Mesothelial cell of epicardium (in vitro differentiated cells): Measurements from ENCODE around the gene SIGLEC7. TPM values are rescaled to one million over a fixed set of nuclear protein-coding genes. Genes with fewer than 3 reads are reported as not detected.

Experiments
- DNase-seq, 2 experiments: peaks; one replicate each; pipeline ENCODE4 v3.0.0; 2021; ENCODE audit warnings: low spot score in 2 of 2; ENCODE audit not compliant: unreplicated experiment in 2 of 2
- H3K27ac Mint-ChIP-seq: 2 replicates; pipeline ENCODE4 v1.8.0; 2021; ENCODE audit warnings: mixed read lengths
- H3K27me3 Mint-ChIP-seq: 2 replicates; pipeline ENCODE4 v1.8.0; 2021; ENCODE audit warnings: low read depth, mixed read lengths
- H3K36me3 Mint-ChIP-seq: 2 replicates; pipeline ENCODE4 v1.8.0; 2021; ENCODE audit warnings: mixed read lengths
- H3K4me1 Mint-ChIP-seq: 2 replicates; pipeline ENCODE4 v1.8.0; 2021; ENCODE audit warnings: mixed read lengths
- H3K4me3 Mint-ChIP-seq: 2 replicates; pipeline ENCODE4 v1.8.0; 2021; ENCODE audit warnings: mild to moderate bottlenecking, moderate library complexity, mixed read lengths
- H3K9me3 Mint-ChIP-seq: 2 replicates; pipeline ENCODE4 v1.8.0; 2021; ENCODE audit warnings: mixed read lengths
- total RNA-seq: library from RNA; stranded (reverse); gene quantifications from 3 replicates; pipeline ENCODE4 v1.2.1, GENCODE V29; 2021
- TF ChIP-seq, protein P1 (sequence below): fragments of 200-600 bp; sonication (generic); IDR thresholded peaks from one replicate; pipeline ENCODE4 v1.5.0; 2021; ENCODE audit warnings: antibody characterized with exemption; ENCODE audit not compliant: unreplicated experiment

Gene SIGLEC7
- total RNA-seq, 1 donor from 2014 or later, result not detected

GRCh38 chr19:51145916-51146493, 3.9 kb downstream of the SIGLEC7 start:
- Mint-ChIP-seq H3K4me3 (no peak overlapping the region), H3K27ac (no peak overlapping the region), H3K27me3 (peaks cover 15% of the 10 kb centered on the region), H3K9me3 (peaks cover 15% of the 10 kb centered on the region), H3K4me1 (no peaks in the 10 kb centered on the region), H3K36me3 (no peaks in the 10 kb centered on the region)
- peak in 1 of 2 experiments; percentile 30 for DNase-seq
- TF ChIP-seq, protein P1, sequence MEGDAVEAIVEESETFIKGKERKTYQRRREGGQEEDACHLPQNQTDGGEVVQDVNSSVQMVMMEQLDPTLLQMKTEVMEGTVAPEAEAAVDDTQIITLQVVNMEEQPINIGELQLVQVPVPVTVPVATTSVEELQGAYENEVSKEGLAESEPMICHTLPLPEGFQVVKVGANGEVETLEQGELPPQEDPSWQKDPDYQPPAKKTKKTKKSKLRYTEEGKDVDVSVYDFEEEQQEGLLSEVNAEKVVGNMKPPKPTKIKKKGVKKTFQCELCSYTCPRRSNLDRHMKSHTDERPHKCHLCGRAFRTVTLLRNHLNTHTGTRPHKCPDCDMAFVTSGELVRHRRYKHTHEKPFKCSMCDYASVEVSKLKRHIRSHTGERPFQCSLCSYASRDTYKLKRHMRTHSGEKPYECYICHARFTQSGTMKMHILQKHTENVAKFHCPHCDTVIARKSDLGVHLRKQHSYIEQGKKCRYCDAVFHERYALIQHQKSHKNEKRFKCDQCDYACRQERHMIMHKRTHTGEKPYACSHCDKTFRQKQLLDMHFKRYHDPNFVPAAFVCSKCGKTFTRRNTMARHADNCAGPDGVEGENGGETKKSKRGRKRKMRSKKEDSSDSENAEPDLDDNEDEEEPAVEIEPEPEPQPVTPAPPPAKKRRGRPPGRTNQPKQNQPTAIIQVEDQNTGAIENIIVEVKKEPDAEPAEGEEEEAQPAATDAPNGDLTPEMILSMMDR, result no peak

DNA sequence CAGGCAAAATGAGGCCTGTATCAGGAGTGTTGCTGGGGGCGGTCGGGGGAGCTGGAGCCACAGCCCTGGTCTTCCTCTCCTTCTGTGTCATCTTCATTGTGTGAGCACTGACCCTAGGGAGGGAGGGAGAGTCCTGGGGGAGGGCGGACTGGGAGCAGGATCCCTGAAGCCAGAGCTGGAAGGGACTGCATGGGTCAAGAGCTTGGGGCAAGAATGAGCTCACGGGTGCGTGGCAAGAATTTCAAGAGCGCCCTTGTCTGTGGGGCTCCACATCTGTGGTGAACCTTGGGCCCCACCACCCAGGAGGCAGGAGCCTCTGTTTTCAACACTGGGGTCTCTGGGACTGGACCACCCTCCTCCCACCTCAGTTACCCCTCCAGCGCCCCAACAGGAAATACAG, 4.7 kb downstream of the SIGLEC7 start:
- H3K36me3 Mint-ChIP-seq, result no peaks in the 10 kb centered on the region
- no peaks in the 10 kb centered on the region for H3K4me1 Mint-ChIP-seq
- TF ChIP-seq, protein P1, result no peak
- DNase-seq, result peak in 1 of 2 experiments; percentile 33
- H3K27ac Mint-ChIP-seq, result no peak overlapping the region
- H3K4me3 Mint-ChIP-seq, result no peak overlapping the region
- peaks cover 18% of the 10 kb centered on the region for H3K9me3 Mint-ChIP-seq
- peaks cover 13% of the 10 kb centered on the region for H3K27me3 Mint-ChIP-seq

GRCh38 chr19:51147663-51148062, 5.6 kb downstream of the SIGLEC7 start:
- Mint-ChIP-seq H3K9me3 (peaks cover 18% of the 10 kb centered on the region), H3K27ac (peak overlapping the region; percentile 8), H3K4me1 (no peaks in the 10 kb centered on the region), H3K27me3 (peaks cover 12% of the 10 kb centered on the region), H3K4me3 (no peak overlapping the region), H3K36me3 (no peaks in the 10 kb centered on the region)
- peak in 1 of 2 experiments; percentile 11 for DNase-seq
- TF ChIP-seq, protein P1, result no peak

DNA sequence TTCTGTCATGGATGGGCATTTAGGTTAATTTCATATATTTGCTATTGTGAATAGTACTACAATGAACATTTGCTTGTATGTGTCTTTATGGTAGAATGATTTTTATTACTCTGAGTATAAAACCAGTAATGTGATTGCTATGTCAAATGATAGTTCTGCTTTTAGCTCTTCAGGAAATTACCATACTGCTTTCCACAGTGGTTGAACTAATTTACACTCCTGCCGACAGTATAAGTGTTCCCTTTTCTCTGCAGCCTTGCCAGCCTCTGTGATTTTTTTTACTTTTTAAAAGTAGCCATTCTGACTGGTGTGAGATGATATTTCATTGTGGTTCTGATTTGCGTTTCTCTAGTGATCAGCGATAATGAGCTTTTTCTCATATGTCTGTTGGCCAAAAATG, 6.5 kb downstream of the SIGLEC7 start:
- no peaks in the 10 kb centered on the region for H3K36me3 Mint-ChIP-seq
- H3K27ac Mint-ChIP-seq, result no peak overlapping the region
- H3K4me3 Mint-ChIP-seq, result no peak overlapping the region
- no peak for DNase-seq
- TF ChIP-seq, protein P1, result no peak
- no peaks in the 10 kb centered on the region for H3K4me1 Mint-ChIP-seq
- peaks cover 18% of the 10 kb centered on the region for H3K9me3 Mint-ChIP-seq
- peaks cover 12% of the 10 kb centered on the region for H3K27me3 Mint-ChIP-seq

DNA sequence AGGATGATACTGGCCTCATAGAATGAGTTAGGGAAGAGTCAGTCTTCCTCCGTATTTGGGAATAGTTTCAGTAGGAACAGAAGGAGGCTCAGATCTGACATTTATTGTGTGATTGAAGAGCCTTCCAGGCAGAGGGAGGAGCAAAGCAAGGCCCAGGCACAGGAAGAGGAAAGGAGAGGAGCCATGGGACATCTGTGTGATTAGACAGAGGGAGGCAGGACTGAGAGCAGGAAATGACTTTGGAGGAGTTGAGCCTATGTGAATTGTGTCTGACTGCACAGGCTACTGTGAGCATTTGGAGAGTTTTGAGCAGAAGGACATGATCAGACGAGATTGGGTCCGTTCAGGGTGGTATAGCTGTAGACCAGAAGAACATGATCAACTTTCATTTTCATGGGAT, 8.5 kb downstream of the SIGLEC7 start:
- Mint-ChIP-seq H3K27ac (no peak overlapping the region), H3K4me3 (no peak overlapping the region), H3K9me3 (peaks cover 18% of the 10 kb centered on the region), H3K36me3 (no peaks in the 10 kb centered on the region), H3K27me3 (peaks cover 7% of the 10 kb centered on the region), H3K4me1 (peaks cover 3% of the 10 kb centered on the region)
- TF ChIP-seq, protein P1, result no peak
- no peak for DNase-seq

- peak overlapping the region; percentile 74 for H3K27ac Mint-ChIP-seq
- no peak overlapping the region for H3K4me3 Mint-ChIP-seq
- DNase-seq, result peak in 1 of 2 experiments; percentile 35
- no peaks in the 10 kb centered on the region for H3K9me3 Mint-ChIP-seq
- TF ChIP-seq, protein P1, result no peak
- no peaks in the 10 kb centered on the region for H3K36me3 Mint-ChIP-seq
- H3K27me3 Mint-ChIP-seq, result peaks cover 2% of the 10 kb centered on the region
- H3K4me1 Mint-ChIP-seq, result peaks cover 23% of the 10 kb centered on the region
Measured at GRCh38 chr19:51156710-51157109, 14.6 kb downstream of the SIGLEC7 start.
